K562 (cell line): Measurements from ENCODE around the gene DNAJC1. TPM values are rescaled to one million over a fixed set of nuclear protein-coding genes. Genes with fewer than 3 reads are reported as not detected.

Source experiments
- ATAC-seq: fragments of 200-7000 bp; cut with Tn5 transposase; 3 replicates; pipeline ENCODE4 v1.9.1; 2020; ENCODE audit warnings: moderate library complexity
- BruUV-seq: library from RNA; stranded (reverse); fragments of 400-500 nt; replicated peaks from 2 replicates; lab custom pipeline; 2021; lab: Mats Ljungman, UMichigan
- CTCF ChIA-PET: fragments of 300-600 bp; formaldehyde crosslinking; extraction: SDS; loops from one replicate; lab custom pipeline; 2021; ENCODE audit warnings: low intra/inter-chr PET ratio; lab: Yijun Ruan, JAX
- POLR2A ChIA-PET: fragments of 300-600, 350-650 bp; sonication (Branson Sonifier 250); formaldehyde crosslinking; extraction: SDS; loops from one replicate; lab custom pipeline; 2021; ENCODE audit warnings: antibody characterized with exemption, inconsistent platforms; lab: Yijun Ruan, JAX
- DNase-seq, 4 experiments: peaks; one replicate each; pipeline versions ENCODE4 v3.0.0 to v3.0.0-alpha.2; 2011 to 2018; ENCODE audit warnings: low spot score in 3 of 4, mixed read lengths in 3 of 4; ENCODE audit errors: extremely low read depth in 1 of 4
- FAIRE-seq: peaks from 2 replicates; lab custom pipeline; 2011; peaks lifted over from hg19 to GRCh38; lab: Jason Lieb, UNC
- H2AFZ ChIP-seq: 2 replicates; pipeline ENCODE4 v1.6.0; 2011; ENCODE audit warnings: low read depth, low read length, control low read depth, inconsistent platforms
- H3K27ac ChIP-seq: fragments of 200-600 bp; 3 replicates; pipeline ENCODE4 v1.8.0; 2011; ENCODE audit warnings: low read depth, mild to moderate bottlenecking, control low read depth, inconsistent platforms, low read length, moderate library complexity, mixed read lengths; ENCODE audit errors: extremely low read depth
- H3K27me3 ChIP-seq, 2 experiments: fragments of 300-600 bp in 1 of 2; 2 replicates in 1 of 2; 3 replicates in 1 of 2; pipeline versions ENCODE4 v1.6.0 to v1.8.0; 2011; ENCODE audit warnings: inconsistent platforms in 2 of 2, low read length in 2 of 2, mild to moderate bottlenecking in 1 of 2, mixed read lengths in 1 of 2, moderate library complexity in 1 of 2; ENCODE audit not compliant: control insufficient read depth in 2 of 2, insufficient read depth in 2 of 2
- H3K36me3 ChIP-seq: fragments of 300-600 bp; 3 replicates; pipeline ENCODE4 v1.8.0; 2011; ENCODE audit warnings: mild to moderate bottlenecking, low read length, inconsistent platforms; ENCODE audit not compliant: control insufficient read depth, insufficient read depth
- H3K4me1 ChIP-seq, 2 experiments: fragments of 200-600 bp in 1 of 2; replicated peaks in 1 of 2; 2 replicates in 1 of 2; 3 replicates in 1 of 2; pipeline versions ENCODE4 v1.5.1 to v1.8.0; 2011; ENCODE audit warnings: inconsistent platforms in 2 of 2, low read length in 2 of 2, mild to moderate bottlenecking in 1 of 2, mixed read lengths in 1 of 2, moderate library complexity in 1 of 2; ENCODE audit not compliant: control insufficient read depth in 2 of 2, insufficient read depth in 2 of 2
- H3K4me2 ChIP-seq: 2 replicates; pipeline ENCODE4 v1.6.1; 2011; ENCODE audit warnings: low read length, control low read depth, inconsistent platforms, mixed read lengths; ENCODE audit not compliant: insufficient read depth
- H3K4me3 ChIP-seq: fragments of 200-600 bp; sonication (generic), shearing (Covaris generic); 2 replicates; pipeline ENCODE4 v1.5.1; 2016; ENCODE audit warnings: control low read depth, inconsistent platforms
- H3K79me2 ChIP-seq: fragments of 200-600 bp; 3 replicates; pipeline ENCODE4 v1.8.0; 2011; ENCODE audit warnings: low read length, inconsistent platforms; ENCODE audit not compliant: control insufficient read depth, insufficient read depth
- H3K9ac ChIP-seq, 2 experiments: 2 replicates each; pipeline versions ENCODE4 v1.6.0 to v1.6.1; 2011; ENCODE audit warnings: low read depth in 2 of 2, low read length in 2 of 2, control low read depth in 1 of 2, inconsistent platforms in 1 of 2, mild to moderate bottlenecking in 1 of 2, mixed read lengths in 1 of 2; ENCODE audit not compliant: insufficient read depth in 1 of 2
- H3K9me1 ChIP-seq: one replicate; pipeline ENCODE4 v1.6.0; 2011; ENCODE audit warnings: inconsistent platforms, mild to moderate bottlenecking, low read length, moderate library complexity; ENCODE audit not compliant: control insufficient read depth, insufficient read depth
- H3K9me3 ChIP-seq: replicated peaks from 2 replicates; pipeline ENCODE4 v1.5.1; 2011; ENCODE audit warnings: low read depth, low read length, inconsistent platforms; ENCODE audit not compliant: control insufficient read depth, insufficient read depth
- H4K20me1 ChIP-seq: replicated peaks from 2 replicates; pipeline ENCODE4 v1.6.1; 2011; ENCODE audit warnings: low read length, inconsistent platforms, mixed read lengths; ENCODE audit not compliant: control insufficient read depth, insufficient read depth
- BCL6 ChIP-seq: fragments of 250-450 bp; sonication (Bioruptor Pico); IDR thresholded peaks from 2 replicates; pipeline ENCODE4 v1.4.0; 2020
- FOXJ3 ChIP-seq: sonication (generic); formaldehyde crosslinking; IDR thresholded peaks from 2 replicates; pipeline ENCODE4 v1.4.0; 2020; ENCODE audit warnings: mild to moderate bottlenecking, missing genetic modification reagents
- MAZ ChIP-seq, 2 experiments: fragments of 450-650 bp in 1 of 2; sonication (generic) in 1 of 2; formaldehyde crosslinking; IDR thresholded peaks in 1 of 2; conservative IDR thresholded peaks in 1 of 2; 2 replicates each; pipeline versions ENCODE4 v1.4.0 to v1.5.0; 2020; ENCODE audit warnings: mild to moderate bottlenecking in 1 of 2, missing genetic modification reagents in 1 of 2
- MEF2D ChIP-seq: conservative IDR thresholded peaks from 2 replicates; pipeline ENCODE4 v1.6.1; 2016; ENCODE audit warnings: low read depth, missing genetic modification characterization, missing compliant biosample characterization
- PML ChIP-seq: IDR thresholded peaks from 2 replicates; pipeline ENCODE4 v1.6.1; 2012; ENCODE audit warnings: low read length, inconsistent platforms
- POLR2A ChIP-seq: fragments of 450-650 bp; conservative IDR thresholded peaks from 2 replicates; pipeline ENCODE4 v1.6.1; 2016
- RBFOX2 ChIP-seq: fragments of 200-400 bp; formaldehyde crosslinking; IDR thresholded peaks from 2 replicates; pipeline ENCODE4 v1.6.1; 2017; ENCODE audit warnings: low read depth, mild to moderate bottlenecking, low read length, moderate library complexity
- SAP30 ChIP-seq: fragments of 200-600 bp; sonication (generic); IDR thresholded peaks from 2 replicates; pipeline ENCODE4 v1.6.1; 2012; ENCODE audit warnings: borderline replicate concordance, low read depth, mild to moderate bottlenecking, moderate library complexity, low read length, control low read depth, inconsistent platforms; ENCODE audit not compliant: insufficient read depth, poor library complexity, severe bottlenecking
- ZBTB8A ChIP-seq: fragments of 450-650 bp; IDR thresholded peaks from 2 replicates; pipeline ENCODE4 v1.6.1; 2018; ENCODE audit warnings: mild to moderate bottlenecking, moderate library complexity; ENCODE audit not compliant: partially characterized antibody
- ZNF324 ChIP-seq: fragments of 250-450 bp; sonication (Bioruptor Pico); IDR thresholded peaks from 2 replicates; pipeline ENCODE4 v1.4.0; 2020; ENCODE audit warnings: mild to moderate bottlenecking
- ZNF57 ChIP-seq: fragments of 450-650 bp; formaldehyde crosslinking; IDR thresholded peaks from 2 replicates; pipeline ENCODE4 v1.4.0; 2020; ENCODE audit warnings: mild to moderate bottlenecking, moderate library complexity
- ZNF778 ChIP-seq: fragments of 450-650 bp; formaldehyde crosslinking; IDR thresholded peaks from 2 replicates; pipeline ENCODE4 v1.4.0; 2020; ENCODE audit warnings: mild to moderate bottlenecking, moderate library complexity
- WGBS: fragments of 100-300 bp; shearing (Covaris generic); methylation state at CpG from one replicate; pipeline ENCODE4 v1.1.6; 2016; ENCODE audit warnings: low coverage, mixed read lengths; ENCODE audit not compliant: insufficient coverage; ENCODE audit errors: missing lambda C conversion rate; 5-methylcytosine and 5-hydroxymethylcytosine counted together
- in situ Hi-C: fragments of 300-500 bp; cut with MboI; formaldehyde crosslinking; loops from 4 replicates; pipeline ENCODE4 v1.15.0; 2018; ENCODE audit warnings: inconsistent platforms, mixed read lengths
- intact Hi-C: fragments of 100-400 bp; cut with micrococcal nuclease; formaldehyde crosslinking; loops from 2 replicates; pipeline ENCODE4 v1.14.2; 2022
- polyA plus RNA-seq, 8 experiments: library from polyadenylated mRNA; depleted of rRNA in 4 of 8; stranded (reverse) in 5 of 8; unstranded in 3 of 8; fragments of >200 nt; fragmentation: Nextera tagmentation in 2 of 8; fragmentation: Illumina TruSeq in 1 of 8; extraction: Ambion mirVana in 2 of 8; extraction: Trizol in 1 of 8; gene quantifications; 2 replicates each; pipeline versions ENCODE4 v1.2.1 to v1.2.3, GENCODE V29; 2011 to 2014; ENCODE audit warnings: inconsistent platforms in 1 of 8, missing spikeins in 1 of 8
- total RNA-seq, 7 experiments: library from RNA; depleted of rRNA in 6 of 7; stranded (reverse); fragments of >200 nt in 6 of 7; fragmentation: Illumina TruSeq in 2 of 7; extraction: Trizol in 2 of 7; gene quantifications; 2 replicates each; pipeline versions ENCODE4 v1.2.1 to v1.2.3, GENCODE V29; 2011 to 2021; ENCODE audit warnings: low replicate concordance in 1 of 7
- TF ChIP-seq, protein P1 (sequence below), 3 experiments: fragments of 200-800 bp in 1 of 3; fragments of 250-450 bp in 1 of 3; fragments of 450-650 bp in 1 of 3; sonication (Bioruptor Pico) in 1 of 3; sonication (Bioruptor generic) in 1 of 3; formaldehyde crosslinking in 1 of 3; IDR thresholded peaks; 2 replicates each; pipeline versions ENCODE4 v1.6.1 to v1.8.0; 2016 to 2022; ENCODE audit warnings: mild to moderate bottlenecking in 2 of 3, missing genetic modification characterization in 2 of 3, missing compliant biosample characterization in 1 of 3, moderate library complexity in 1 of 3
- TF ChIP-seq, protein P2 (sequence below): sonication (generic); formaldehyde crosslinking; IDR thresholded peaks from 2 replicates; pipeline ENCODE4 v1.8.0; 2022; ENCODE audit warnings: missing genetic modification reagents, mild to moderate bottlenecking, moderate library complexity, borderline replicate concordance
- TF ChIP-seq, protein P3 (sequence below): fragments of 450-650 bp; IDR thresholded peaks from 2 replicates; pipeline ENCODE4 v1.6.1; 2016; ENCODE audit warnings: antibody characterized with exemption

Gene DNAJC1
- total and polyA plus RNA-seq, 9 of the 15 experiments (the other 6 are each of a cell fraction or from before 2014, with no cell fraction given) = 5.4 to 77.6 (median 40.3) TPM

DNA sequence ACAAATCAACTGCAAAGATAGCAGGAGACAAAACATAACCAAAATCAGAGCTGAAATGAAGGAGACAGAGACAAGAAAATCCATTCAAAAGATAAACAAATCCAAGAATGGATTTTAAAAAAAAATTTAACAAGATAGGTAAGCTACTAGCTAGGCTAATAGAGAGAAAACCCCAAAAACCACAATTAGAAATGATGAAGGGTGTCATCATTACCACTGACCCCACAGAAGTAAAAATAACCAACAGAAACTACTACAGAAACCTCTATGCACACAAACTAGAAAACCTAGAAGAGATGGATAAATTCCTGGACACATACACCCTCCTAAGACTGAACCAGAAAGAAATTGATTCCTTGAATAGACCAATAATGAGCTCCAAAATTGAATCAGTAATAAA is 117.6 kb downstream of the DNAJC1 start (continued):
- TF ChIP-seq, protein P1, sequence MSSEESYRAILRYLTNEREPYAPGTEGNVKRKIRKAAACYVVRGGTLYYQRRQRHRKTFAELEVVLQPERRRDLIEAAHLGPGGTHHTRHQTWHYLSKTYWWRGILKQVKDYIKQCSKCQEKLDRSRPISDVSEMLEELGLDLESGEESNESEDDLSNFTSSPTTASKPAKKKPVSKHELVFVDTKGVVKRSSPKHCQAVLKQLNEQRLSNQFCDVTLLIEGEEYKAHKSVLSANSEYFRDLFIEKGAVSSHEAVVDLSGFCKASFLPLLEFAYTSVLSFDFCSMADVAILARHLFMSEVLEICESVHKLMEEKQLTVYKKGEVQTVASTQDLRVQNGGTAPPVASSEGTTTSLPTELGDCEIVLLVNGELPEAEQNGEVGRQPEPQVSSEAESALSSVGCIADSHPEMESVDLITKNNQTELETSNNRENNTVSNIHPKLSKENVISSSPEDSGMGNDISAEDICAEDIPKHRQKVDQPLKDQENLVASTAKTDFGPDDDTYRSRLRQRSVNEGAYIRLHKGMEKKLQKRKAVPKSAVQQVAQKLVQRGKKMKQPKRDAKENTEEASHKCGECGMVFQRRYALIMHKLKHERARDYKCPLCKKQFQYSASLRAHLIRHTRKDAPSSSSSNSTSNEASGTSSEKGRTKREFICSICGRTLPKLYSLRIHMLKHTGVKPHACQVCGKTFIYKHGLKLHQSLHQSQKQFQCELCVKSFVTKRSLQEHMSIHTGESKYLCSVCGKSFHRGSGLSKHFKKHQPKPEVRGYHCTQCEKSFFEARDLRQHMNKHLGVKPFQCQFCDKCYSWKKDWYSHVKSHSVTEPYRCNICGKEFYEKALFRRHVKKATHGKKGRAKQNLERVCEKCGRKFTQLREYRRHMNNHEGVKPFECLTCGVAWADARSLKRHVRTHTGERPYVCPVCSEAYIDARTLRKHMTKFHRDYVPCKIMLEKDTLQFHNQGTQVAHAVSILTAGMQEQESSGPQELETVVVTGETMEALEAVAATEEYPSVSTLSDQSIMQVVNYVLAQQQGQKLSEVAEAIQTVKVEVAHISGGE (CRISPR knock-in tag; IDR thresholded peaks at IDR 0.05) = no peak
- TF ChIP-seq SAP30 (no peak), POLR2A (no peak)

DNA sequence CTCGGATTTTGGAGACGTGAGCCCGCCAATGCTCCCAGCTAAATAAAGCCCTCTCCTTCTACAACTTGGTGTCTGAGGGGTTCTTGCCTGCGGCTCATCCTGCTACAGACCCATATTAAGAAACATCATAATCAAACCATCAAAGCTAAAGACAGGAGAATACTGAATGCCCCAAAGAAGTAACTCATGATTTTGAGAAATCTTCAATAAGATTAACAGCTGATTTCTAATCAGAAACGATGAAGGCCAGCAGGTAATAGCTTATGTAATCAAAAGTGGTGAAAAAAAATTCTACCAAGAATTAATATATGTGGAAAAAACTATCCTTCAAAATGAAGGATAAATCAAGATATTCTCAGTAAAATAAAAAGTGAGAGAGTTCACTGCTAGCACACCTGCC is 130.3 kb downstream of the DNAJC1 start:
- POLR2A ChIA-PET = interaction anchor here (0.9 kb wide), 1 partner anchor 63 kb away, joined by 3 read pairs; no protein-coding TSS in a partner anchor
- in situ Hi-C loops = no loop called here
- Histone ChIP-seq H3K4me3 (no peak overlapping the region), H4K20me1 (no peaks in the 10 kb centered on the region), H3K4me2 (no peak overlapping the region), H2AFZ (no peak overlapping the region)
- no peak for ATAC-seq
- WGBS = 85% methylated on average over 5 of the region's 5 CpGs
- BruUV-seq = no TSS peak
- no peak for TF ChIP-seq ZNF778 (CRISPR knock-in tag)
- no peak for TF ChIP-seq MAZ (CRISPR knock-in tag; conservative IDR thresholded peaks at IDR 0.05 in 1 of 2, IDR thresholded peaks at IDR 0.05 in 1 of 2)
- no peak for TF ChIP-seq ZBTB8A
- no peak for TF ChIP-seq ZNF324 (CRISPR knock-in tag)
- TF ChIP-seq PML = no peak
- no peak for TF ChIP-seq BCL6 (CRISPR knock-in tag)
- TF ChIP-seq, protein P2, sequence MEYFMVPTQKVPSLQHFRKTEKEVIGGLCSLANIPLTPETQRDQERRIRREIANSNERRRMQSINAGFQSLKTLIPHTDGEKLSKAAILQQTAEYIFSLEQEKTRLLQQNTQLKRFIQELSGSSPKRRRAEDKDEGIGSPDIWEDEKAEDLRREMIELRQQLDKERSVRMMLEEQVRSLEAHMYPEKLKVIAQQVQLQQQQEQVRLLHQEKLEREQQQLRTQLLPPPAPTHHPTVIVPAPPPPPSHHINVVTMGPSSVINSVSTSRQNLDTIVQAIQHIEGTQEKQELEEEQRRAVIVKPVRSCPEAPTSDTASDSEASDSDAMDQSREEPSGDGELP (CRISPR knock-in tag) = no peak
- TF ChIP-seq, protein P3, sequence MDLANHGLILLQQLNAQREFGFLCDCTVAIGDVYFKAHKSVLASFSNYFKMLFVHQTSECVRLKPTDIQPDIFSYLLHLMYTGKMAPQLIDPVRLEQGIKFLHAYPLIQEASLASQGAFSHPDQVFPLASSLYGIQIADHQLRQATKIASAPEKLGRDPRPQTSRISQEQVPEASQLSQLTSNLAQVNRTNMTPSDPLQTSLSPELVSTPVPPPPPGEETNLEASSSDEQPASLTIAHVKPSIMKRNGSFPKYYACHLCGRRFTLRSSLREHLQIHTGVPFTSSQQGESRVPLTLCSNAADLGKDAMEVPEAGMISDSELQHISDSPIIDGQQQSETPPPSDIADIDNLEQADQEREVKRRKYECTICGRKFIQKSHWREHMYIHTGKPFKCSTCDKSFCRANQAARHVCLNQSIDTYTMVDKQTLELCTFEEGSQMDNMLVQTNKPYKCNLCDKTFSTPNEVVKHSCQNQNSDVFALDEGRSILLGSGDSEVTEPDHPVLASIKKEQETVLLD = no peak
- TF ChIP-seq FOXJ3 (CRISPR knock-in tag) = no peak
- TF ChIP-seq ZNF57 (CRISPR knock-in tag) = no peak
- TF ChIP-seq RBFOX2 = no peak
- TF ChIP-seq MEF2D = no peak
- TF ChIP-seq, all 486 proteins: peak for 0
- no peak for FAIRE-seq
- intact Hi-C loops = no loop called here
- no peaks in the 10 kb centered on the region for H3K4me1 ChIP-seq
- no peak overlapping the region for H3K9ac ChIP-seq
- no peak overlapping the region for H3K27ac ChIP-seq
- H3K36me3 ChIP-seq = peaks cover 23% of the 10 kb centered on the region; the same call in 1 of the 3 replicates
- H3K9me1 ChIP-seq = no peaks in the 10 kb centered on the region
- no peaks in the 10 kb centered on the region for H3K27me3 ChIP-seq
- CTCF ChIA-PET = no interaction called here
- H3K9me3 ChIP-seq = peaks cover 7% of the 10 kb centered on the region
- H3K79me2 ChIP-seq = 0 out of 3 replicates have a peak, but pooled peaks cover 2% of the 10 kb centered on the region
- DNase-seq = no peak
